PC-9 (cell line): ENCODE data around the gene FAM171A2. TPM values are rescaled to one million over a fixed set of nuclear protein-coding genes. Genes with fewer than 3 reads are reported as not detected.

Source experiments
- BruUV-seq: library from RNA; stranded (reverse); fragments of 400-500 nt; replicated peaks from 2 replicates; lab custom pipeline; 2021; lab: Mats Ljungman, UMichigan
- CTCF ChIA-PET: fragments of 300-600 bp; sonication (Branson Sonifier 250); formaldehyde crosslinking; loops from one replicate; lab custom pipeline; 2022; ENCODE audit warnings: antibody characterized with exemption; lab: Charles Lee
- POLR2A ChIA-PET: fragments of 300-600 bp; sonication (Branson Sonifier 250); formaldehyde crosslinking; loops from one replicate; lab custom pipeline; 2022; ENCODE audit warnings: antibody characterized with exemption; ENCODE audit not compliant: unreplicated experiment; lab: Charles Lee
- DNase-seq, 2 experiments: peaks; one replicate each; pipeline versions ENCODE4 v3.0.0 to v3.0.0-alpha.2; 2015 to 2022; ENCODE audit warnings: mixed read lengths in 1 of 2
- H2AFZ ChIP-seq: fragments of 200-600 bp; sonication (generic); 2 replicates; pipeline ENCODE4 v1.8.1; 2017; ENCODE audit warnings: antibody characterized with exemption
- H3F3A ChIP-seq: fragments of 200-600 bp; sonication (generic); 2 replicates; pipeline ENCODE4 v1.8.1; 2017; ENCODE audit warnings: antibody characterized with exemption, mild to moderate bottlenecking, low read depth; ENCODE audit not compliant: insufficient read depth
- H3K27ac ChIP-seq: fragments of 200-600 bp; sonication (generic); 2 replicates; pipeline ENCODE4 v1.6.1; 2016; ENCODE audit warnings: mixed run types
- H3K27me3 ChIP-seq: fragments of 200-600 bp; sonication (generic); 2 replicates; pipeline ENCODE4 v1.6.1; 2016; ENCODE audit warnings: low read depth, mixed run types; ENCODE audit not compliant: insufficient read depth
- H3K36me3 ChIP-seq: fragments of 200-600 bp; sonication (generic); 2 replicates; pipeline ENCODE4 v1.6.1; 2016; ENCODE audit warnings: low read depth, mixed run types
- H3K4me1 ChIP-seq: fragments of 200-600 bp; sonication (generic); replicated peaks from 2 replicates; pipeline ENCODE4 v1.6.1; 2016; ENCODE audit warnings: mixed run types; ENCODE audit not compliant: insufficient read depth
- H3K4me2 ChIP-seq: fragments of 200-600 bp; sonication (generic); 2 replicates; pipeline ENCODE4 v1.6.1; 2017; ENCODE audit warnings: mixed run types
- H3K4me3 ChIP-seq: fragments of 200-600 bp; sonication (generic); 2 replicates; pipeline ENCODE4 v1.6.1; 2016; ENCODE audit warnings: mixed run types
- H3K79me2 ChIP-seq: fragments of 200-600 bp; sonication (generic); 2 replicates; pipeline ENCODE4 v1.6.1; 2017; ENCODE audit warnings: low read depth, mixed run types
- H3K9me2 ChIP-seq: fragments of 200-600 bp; sonication (generic); 2 replicates; pipeline ENCODE4 v1.8.1; 2017; ENCODE audit warnings: mild to moderate bottlenecking; ENCODE audit not compliant: insufficient read depth
- H3K9me3 ChIP-seq: fragments of 200-600 bp; sonication (generic); 2 replicates; pipeline ENCODE4 v1.8.1; 2016; ENCODE audit warnings: low read depth; ENCODE audit not compliant: insufficient read depth
- H4K20me1 ChIP-seq: fragments of 200-600 bp; sonication (generic); 2 replicates; pipeline ENCODE4 v1.8.1; 2017; ENCODE audit not compliant: insufficient read depth
- EZH2 ChIP-seq: fragments of 200-600 bp; sonication (generic); IDR thresholded peaks from 2 replicates; pipeline ENCODE4 v1.8.0; 2017; ENCODE audit warnings: antibody characterized with exemption, low read depth
- intact Hi-C: fragments of 100-400 bp; cut with micrococcal nuclease; formaldehyde crosslinking; loops from one replicate; pipeline ENCODE4 v1.10.0; 2022; ENCODE audit not compliant: unreplicated experiment
- total RNA-seq: library from RNA; stranded (reverse); gene quantifications from 2 replicates; pipeline ENCODE4 v1.2.3, GENCODE V29; 2021
- TF ChIP-seq, protein P1 (sequence below): fragments of 200-600 bp; sonication (generic); conservative IDR thresholded peaks from 2 replicates; pipeline ENCODE4 v1.6.1; 2017; ENCODE audit warnings: mixed run types, antibody characterized with exemption, mild to moderate bottlenecking, moderate library complexity

FAM171A2 gene
- total RNA-seq, 1 experiment from 2014 or later, result 8.3 TPM

DNA sequence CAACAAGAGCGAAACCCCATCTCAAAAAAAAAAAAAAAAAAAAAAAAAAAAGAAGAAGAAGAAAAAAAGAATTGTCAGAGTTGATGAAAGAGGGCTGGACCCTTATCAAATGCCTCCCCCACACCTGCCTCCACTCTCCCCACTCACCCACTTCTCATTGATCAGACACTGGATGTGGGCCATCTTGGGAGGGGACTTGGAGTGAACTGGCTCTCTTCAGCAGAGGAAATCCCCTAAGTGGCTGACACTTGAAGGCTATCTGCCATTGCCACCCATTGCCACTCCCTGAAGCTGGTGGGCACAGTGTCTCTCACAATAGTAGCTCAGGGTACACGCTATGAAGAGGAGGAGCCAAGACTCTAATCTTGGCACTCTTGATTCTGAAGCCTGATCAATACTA is 24.2 kb upstream of the FAM171A2 start:
- Histone ChIP-seq H3K79me2 (no peaks in the 10 kb centered on the region), H3K4me3 (no peak overlapping the region), H3K27ac (no peak overlapping the region), H3K4me1 (no peaks in the 10 kb centered on the region), H3K4me2 (no peak overlapping the region), H3K9me3 (no peaks in the 10 kb centered on the region), H3K27me3 (no peaks in the 10 kb centered on the region), H3K9me2 (no peaks in the 10 kb centered on the region), H2AFZ (no peak overlapping the region), H3K36me3 (no peaks in the 10 kb centered on the region), H3F3A (peaks cover 4% of the 10 kb centered on the region), H4K20me1 (no peaks in the 10 kb centered on the region)
- intact Hi-C loops, result no loop called here
- DNase-seq, result no peak
- CTCF ChIA-PET, result no interaction called here
- no TSS peak for BruUV-seq
- no peak for TF ChIP-seq EZH2
- TF ChIP-seq, protein P1, sequence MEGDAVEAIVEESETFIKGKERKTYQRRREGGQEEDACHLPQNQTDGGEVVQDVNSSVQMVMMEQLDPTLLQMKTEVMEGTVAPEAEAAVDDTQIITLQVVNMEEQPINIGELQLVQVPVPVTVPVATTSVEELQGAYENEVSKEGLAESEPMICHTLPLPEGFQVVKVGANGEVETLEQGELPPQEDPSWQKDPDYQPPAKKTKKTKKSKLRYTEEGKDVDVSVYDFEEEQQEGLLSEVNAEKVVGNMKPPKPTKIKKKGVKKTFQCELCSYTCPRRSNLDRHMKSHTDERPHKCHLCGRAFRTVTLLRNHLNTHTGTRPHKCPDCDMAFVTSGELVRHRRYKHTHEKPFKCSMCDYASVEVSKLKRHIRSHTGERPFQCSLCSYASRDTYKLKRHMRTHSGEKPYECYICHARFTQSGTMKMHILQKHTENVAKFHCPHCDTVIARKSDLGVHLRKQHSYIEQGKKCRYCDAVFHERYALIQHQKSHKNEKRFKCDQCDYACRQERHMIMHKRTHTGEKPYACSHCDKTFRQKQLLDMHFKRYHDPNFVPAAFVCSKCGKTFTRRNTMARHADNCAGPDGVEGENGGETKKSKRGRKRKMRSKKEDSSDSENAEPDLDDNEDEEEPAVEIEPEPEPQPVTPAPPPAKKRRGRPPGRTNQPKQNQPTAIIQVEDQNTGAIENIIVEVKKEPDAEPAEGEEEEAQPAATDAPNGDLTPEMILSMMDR, result no peak
- POLR2A ChIA-PET, result no interaction called here

DNA sequence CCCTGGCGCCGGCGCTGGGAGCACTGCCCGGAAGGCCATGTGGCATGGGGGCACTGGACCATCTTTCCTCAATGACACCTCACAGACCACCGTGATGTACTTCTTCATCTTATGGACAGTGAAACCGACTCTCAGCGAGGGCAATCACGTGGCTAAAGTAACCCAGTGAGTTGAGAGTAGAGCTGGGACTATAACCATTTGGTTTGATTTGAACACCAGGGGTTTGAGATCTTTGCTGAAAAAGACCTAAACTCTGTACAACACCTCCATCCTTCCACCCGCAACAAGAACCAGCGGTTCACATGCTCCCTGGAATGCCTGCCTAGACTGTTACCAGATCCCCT is 22.5 kb upstream of the FAM171A2 start:
- Histone ChIP-seq H3K4me1 (no peaks in the 10 kb centered on the region), H3K27ac (no peak overlapping the region), H3K9me3 (no peaks in the 10 kb centered on the region), H3K79me2 (no peaks in the 10 kb centered on the region), H3F3A (peaks cover 4% of the 10 kb centered on the region), H3K4me2 (peak overlapping the region; percentile 99), H4K20me1 (no peaks in the 10 kb centered on the region), H3K36me3 (no peaks in the 10 kb centered on the region), H3K9me2 (no peaks in the 10 kb centered on the region), H3K27me3 (no peaks in the 10 kb centered on the region), H3K4me3 (peak overlapping the region; percentile 63; the same call in 1 of the 2 replicates), H2AFZ (peak overlapping the region; percentile 98; the same call in 1 of the 2 replicates)
- TF ChIP-seq, protein P1, result no peak
- TF ChIP-seq EZH2, result no peak
- no peak for DNase-seq
- intact Hi-C loops, result no loop called here
- ChIA-PET CTCF (no interaction called here), POLR2A (no interaction called here)
- no TSS peak for BruUV-seq

DNA sequence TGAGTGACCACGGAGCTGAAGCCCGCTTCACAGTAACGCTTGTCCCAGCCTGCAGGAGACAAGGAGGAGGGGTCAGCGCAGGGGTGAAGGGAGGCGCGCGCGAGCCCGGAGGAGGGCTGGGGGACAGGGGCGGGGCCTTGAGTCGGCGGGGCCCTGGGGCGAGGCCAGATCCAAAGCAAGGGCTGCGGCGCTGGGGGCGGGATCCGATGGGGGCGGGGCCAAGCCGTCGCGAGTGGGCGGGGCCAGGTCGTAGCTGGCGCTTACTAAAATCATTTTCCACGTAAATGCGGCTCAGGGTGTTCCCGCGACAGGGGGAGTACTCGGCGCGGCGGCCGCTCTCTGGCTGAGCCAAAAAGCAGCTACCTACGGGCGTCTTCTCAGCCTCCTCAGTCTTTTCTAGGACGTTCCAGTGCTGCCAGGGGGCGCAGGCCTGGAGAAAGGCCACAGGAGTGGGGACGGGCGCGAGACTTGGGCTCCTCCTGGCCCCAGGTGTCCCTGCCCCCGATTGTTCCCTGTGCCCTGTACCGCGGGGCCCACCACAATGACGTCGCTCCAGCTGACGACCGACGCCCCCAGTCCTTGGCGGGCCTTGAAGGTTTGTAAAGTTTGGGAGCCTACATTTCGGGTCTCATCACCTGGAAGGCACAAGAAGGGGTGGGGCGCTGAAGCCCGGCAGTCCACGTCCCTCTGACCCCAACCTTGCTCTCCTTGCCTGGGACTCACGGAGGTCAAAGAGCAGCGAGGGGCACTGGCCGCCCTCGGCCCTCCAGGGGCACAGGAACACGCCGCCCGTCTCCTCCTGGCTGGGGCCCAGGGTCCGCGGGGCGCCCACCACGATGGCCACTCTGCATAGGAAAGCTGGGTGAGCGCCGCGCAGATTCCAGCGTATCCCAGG is 21.9 kb upstream of the FAM171A2 start:
- Histone ChIP-seq H3K9me2 (no peaks in the 10 kb centered on the region), H3K4me2 (peak overlapping the region; percentile 99), H3K27ac (no peak overlapping the region), H3K9me3 (no peaks in the 10 kb centered on the region), H3K27me3 (no peaks in the 10 kb centered on the region), H3F3A (peaks cover 4% of the 10 kb centered on the region), H3K79me2 (no peaks in the 10 kb centered on the region), H3K36me3 (no peaks in the 10 kb centered on the region), H2AFZ (peak overlapping the region; percentile 98), H3K4me3 (peak overlapping the region; percentile 63), H4K20me1 (no peaks in the 10 kb centered on the region), H3K4me1 (no peaks in the 10 kb centered on the region)
- TSS peak; percentile 78 for BruUV-seq
- POLR2A ChIA-PET, result interaction anchor here (0.5 to 0.8 kb wide), 6 partner anchors 83 to 607 kb away, joined by 3 to 22 read pairs (median 7); partner anchors contain the start of gene DUSP3
- CTCF ChIA-PET, result interaction anchor here (0.7 kb wide), 1 partner anchor 22 kb away, joined by 12 read pairs; no protein-coding TSS in a partner anchor
- DNase-seq, result peak; percentile 57 to 86
- intact Hi-C loops, result no loop called here
- no peak for TF ChIP-seq EZH2
- TF ChIP-seq, protein P1, result no peak
